Measurements from ENCODE around the gene EMILIN3. TPM values are rescaled to one million over a fixed set of nuclear protein-coding genes. Genes with fewer than 3 reads are reported as not detected.

EMILIN3 gene
- total RNA-seq, 1 donor from 2014 or later, result 0.20 TPM

- H3K36me3 Mint-ChIP-seq (ENCODE audit: low read depth, unreplicated experiment), result peaks cover 1% of the 10 kb centered on the region
- FAIRE-seq, result peak; percentile 68
These were observed 49.7 kb downstream of the EMILIN3 start for GRCh38 chr20:41316602-41317545.

GRCh38 chr20:41316051-41316450 is 50.6 kb downstream of the EMILIN3 start:
- Histone ChIP-seq H3K27ac (ENCODE audit: low read depth, low read length) (peak overlapping the region; percentile 99), H3K9ac (ENCODE audit: low read length) (peak overlapping the region; percentile 98), H3K4me3 (ENCODE audit: insufficient read depth, low read depth, low read length) (peak overlapping the region; percentile 77), H3K27me3 (ENCODE audit: insufficient read depth, low read length) (no peaks in the 10 kb centered on the region), H3K4me1 (ENCODE audit: insufficient read depth, low read length) (peaks cover 14% of the 10 kb centered on the region), H3K9me3 (ENCODE audit: insufficient read depth, low read depth, low read length) (no peaks in the 10 kb centered on the region), H3K4me2 (ENCODE audit: low read length) (peak overlapping the region; percentile 97), H2AFZ (ENCODE audit: low read depth, low read length) (no peak overlapping the region), H4K20me1 (ENCODE audit: insufficient read depth, low read length) (peaks cover 5% of the 10 kb centered on the region), H3K36me3 (ENCODE audit: insufficient read depth, low read length) (peaks cover 7% of the 10 kb centered on the region), H3K79me2 (ENCODE audit: insufficient read depth, low read length) (peaks cover 50% of the 10 kb centered on the region)
- FAIRE-seq (no peak), DNase-seq (ENCODE audit: low read depth) (no peak)
- no peak for TF ChIP-seq EZH2 (IDR thresholded peaks at IDR 0.05; ENCODE audit: insufficient read depth, low read length)
- no peak for TF ChIP-seq CTCF (IDR thresholded peaks at IDR 0.05; ENCODE audit: insufficient read depth, low read depth, low read length)
- Mint-ChIP-seq H3K27ac (ENCODE audit: unreplicated experiment) (peak overlapping the region; percentile 96), H3K36me3 (ENCODE audit: low read depth, unreplicated experiment) (peaks cover 1% of the 10 kb centered on the region), H3K27me3 (ENCODE audit: low read depth, unreplicated experiment) (no peaks in the 10 kb centered on the region), H3K4me1 (ENCODE audit: low read depth, unreplicated experiment) (peaks cover 21% of the 10 kb centered on the region), H3K4me3 (ENCODE audit: unreplicated experiment) (peak overlapping the region; percentile 95), H3K9me3 (ENCODE audit: unreplicated experiment) (no peaks in the 10 kb centered on the region)

More at GRCh38 chr20:41316602-41317545, 49.7 kb downstream of the EMILIN3 start:
- H3K27ac ChIP-seq (ENCODE audit: low read depth, low read length), result peak overlapping the region; percentile 99
- TF ChIP-seq EZH2 (IDR thresholded peaks at IDR 0.05; ENCODE audit: insufficient read depth, low read length) (no peak), CTCF (IDR thresholded peaks at IDR 0.05; ENCODE audit: insufficient read depth, low read depth, low read length) (no peak)
- H3K4me1 Mint-ChIP-seq (ENCODE audit: low read depth, unreplicated experiment), result peaks cover 22% of the 10 kb centered on the region
- H3K36me3 ChIP-seq (ENCODE audit: insufficient read depth, low read length), result peaks cover 7% of the 10 kb centered on the region
- H3K4me1 ChIP-seq (ENCODE audit: insufficient read depth, low read length), result peaks cover 14% of the 10 kb centered on the region
- H4K20me1 ChIP-seq (ENCODE audit: insufficient read depth, low read length), result peaks cover 5% of the 10 kb centered on the region
- peak overlapping the region; percentile 97 for H3K4me2 ChIP-seq (ENCODE audit: low read length)
- peak overlapping the region; percentile 77 for H3K4me3 ChIP-seq (ENCODE audit: insufficient read depth, low read depth, low read length)
- H3K27me3 ChIP-seq (ENCODE audit: insufficient read depth, low read length), result no peaks in the 10 kb centered on the region
- H3K9me3 ChIP-seq (ENCODE audit: insufficient read depth, low read depth, low read length), result no peaks in the 10 kb centered on the region
- H3K4me3 Mint-ChIP-seq (ENCODE audit: unreplicated experiment), result peak overlapping the region; percentile 95
- peak; percentile 93 for DNase-seq (ENCODE audit: low read depth)
- peak overlapping the region; percentile 98 for H3K9ac ChIP-seq (ENCODE audit: low read length)
- H2AFZ ChIP-seq (ENCODE audit: low read depth, low read length), result peak overlapping the region; percentile 79
- peak overlapping the region; percentile 96 for H3K27ac Mint-ChIP-seq (ENCODE audit: unreplicated experiment)
- no peaks in the 10 kb centered on the region for H3K27me3 Mint-ChIP-seq (ENCODE audit: low read depth, unreplicated experiment)
- H3K9me3 Mint-ChIP-seq (ENCODE audit: unreplicated experiment), result no peaks in the 10 kb centered on the region
- peaks cover 42% of the 10 kb centered on the region for H3K79me2 ChIP-seq (ENCODE audit: insufficient read depth, low read length)

Measured in astrocyte (in vitro differentiated cells and primary cell).